Measurements from ENCODE around the gene CST11.
A peak's percentile ranks its signal among the peaks of the same experiment; 100 is the strongest.

Gene CST11

DNA sequence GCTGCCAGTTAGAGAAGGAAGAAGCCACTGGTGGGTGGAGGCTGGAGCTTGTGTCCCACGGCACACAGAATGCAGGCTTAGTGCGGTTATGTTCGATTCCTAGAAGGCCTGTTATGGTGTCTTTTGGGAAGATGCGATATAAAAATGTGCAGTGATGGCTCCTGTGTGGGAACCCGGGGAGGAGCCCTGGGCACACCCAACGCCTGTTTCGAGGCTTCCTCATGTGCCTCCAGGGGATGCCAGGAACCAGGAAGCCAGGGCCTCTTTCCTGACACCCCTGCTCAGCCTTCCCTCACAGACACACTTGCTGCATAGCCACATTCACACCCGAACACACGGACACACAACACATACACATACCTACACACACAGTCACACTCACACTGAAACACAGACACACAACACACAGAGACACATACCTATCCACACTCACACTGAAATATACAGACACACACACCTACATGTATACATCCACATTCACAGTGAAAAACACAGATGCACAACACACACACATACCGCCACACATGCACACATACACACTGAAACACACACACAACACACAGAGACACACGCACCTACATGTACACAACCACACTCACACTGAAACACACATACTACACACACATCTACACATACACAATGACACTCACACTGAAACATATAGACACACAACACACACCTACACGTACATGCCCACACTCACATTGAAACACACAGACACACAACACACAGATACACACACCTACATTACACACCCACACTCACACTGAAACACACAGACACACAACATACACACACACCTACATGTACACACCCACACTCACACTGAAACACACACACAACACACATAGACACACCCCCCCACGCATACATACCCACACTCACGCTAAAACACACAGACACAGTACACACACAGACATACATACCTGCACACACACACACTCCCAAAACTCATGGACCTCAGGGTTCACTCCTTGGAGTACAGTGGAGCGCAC, 1.2 kb upstream of the CST11 start:
- H3K4me3 ChIP-seq (ENCODE audit: low read depth, low read length), result no peak overlapping the region
- TF ChIP-seq, protein P1, sequence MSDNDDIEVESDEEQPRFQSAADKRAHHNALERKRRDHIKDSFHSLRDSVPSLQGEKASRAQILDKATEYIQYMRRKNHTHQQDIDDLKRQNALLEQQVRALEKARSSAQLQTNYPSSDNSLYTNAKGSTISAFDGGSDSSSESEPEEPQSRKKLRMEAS (IDR thresholded peaks at IDR 0.05; ENCODE audit: low read depth, low read length), result no peak
- no peak for DNase-seq (ENCODE audit: low read depth)

DNA sequence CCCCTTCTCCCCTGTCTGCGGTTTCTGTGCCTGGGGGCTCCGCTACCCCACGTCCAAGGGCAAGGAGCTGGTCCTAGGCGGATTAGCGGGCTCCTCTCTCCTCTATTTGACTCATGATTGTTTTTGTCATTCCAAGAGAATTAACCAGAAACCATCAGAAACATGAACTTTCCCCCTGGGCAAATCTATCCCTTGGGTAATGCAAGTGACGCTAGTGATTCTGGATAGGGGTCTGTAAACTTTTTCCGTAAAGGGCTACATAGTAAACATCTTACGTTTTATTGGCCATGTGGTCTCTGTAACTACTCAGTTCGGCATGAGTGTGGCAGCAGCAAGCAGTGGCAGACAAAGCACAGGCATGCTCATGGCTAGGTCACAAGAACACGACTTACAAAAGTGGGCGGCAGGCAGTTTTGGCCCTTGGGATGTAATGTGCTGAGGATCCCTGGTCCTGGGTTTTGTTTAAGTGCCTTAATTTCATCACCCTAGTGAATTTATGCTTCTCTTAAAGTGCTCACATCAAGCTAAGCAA, 654 bp downstream of the CST11 start:
- H3K4me3 ChIP-seq (ENCODE audit: low read depth, low read length), result no peak overlapping the region
- TF ChIP-seq POLR2A (IDR thresholded peaks at IDR 0.05; ENCODE audit: extremely low read depth, insufficient read length), result no peak
- TF ChIP-seq MYC (IDR thresholded peaks at IDR 0.05; ENCODE audit: low read depth, low read length), result no peak
- TF ChIP-seq, protein P1 (IDR thresholded peaks at IDR 0.05; ENCODE audit: low read depth, low read length), result no peak
- TF ChIP-seq, protein P2, sequence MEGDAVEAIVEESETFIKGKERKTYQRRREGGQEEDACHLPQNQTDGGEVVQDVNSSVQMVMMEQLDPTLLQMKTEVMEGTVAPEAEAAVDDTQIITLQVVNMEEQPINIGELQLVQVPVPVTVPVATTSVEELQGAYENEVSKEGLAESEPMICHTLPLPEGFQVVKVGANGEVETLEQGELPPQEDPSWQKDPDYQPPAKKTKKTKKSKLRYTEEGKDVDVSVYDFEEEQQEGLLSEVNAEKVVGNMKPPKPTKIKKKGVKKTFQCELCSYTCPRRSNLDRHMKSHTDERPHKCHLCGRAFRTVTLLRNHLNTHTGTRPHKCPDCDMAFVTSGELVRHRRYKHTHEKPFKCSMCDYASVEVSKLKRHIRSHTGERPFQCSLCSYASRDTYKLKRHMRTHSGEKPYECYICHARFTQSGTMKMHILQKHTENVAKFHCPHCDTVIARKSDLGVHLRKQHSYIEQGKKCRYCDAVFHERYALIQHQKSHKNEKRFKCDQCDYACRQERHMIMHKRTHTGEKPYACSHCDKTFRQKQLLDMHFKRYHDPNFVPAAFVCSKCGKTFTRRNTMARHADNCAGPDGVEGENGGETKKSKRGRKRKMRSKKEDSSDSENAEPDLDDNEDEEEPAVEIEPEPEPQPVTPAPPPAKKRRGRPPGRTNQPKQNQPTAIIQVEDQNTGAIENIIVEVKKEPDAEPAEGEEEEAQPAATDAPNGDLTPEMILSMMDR (IDR thresholded peaks at IDR 0.05; ENCODE audit: low read depth, low read length), result no peak
- DNase-seq (ENCODE audit: low read depth), result no peak

DNA sequence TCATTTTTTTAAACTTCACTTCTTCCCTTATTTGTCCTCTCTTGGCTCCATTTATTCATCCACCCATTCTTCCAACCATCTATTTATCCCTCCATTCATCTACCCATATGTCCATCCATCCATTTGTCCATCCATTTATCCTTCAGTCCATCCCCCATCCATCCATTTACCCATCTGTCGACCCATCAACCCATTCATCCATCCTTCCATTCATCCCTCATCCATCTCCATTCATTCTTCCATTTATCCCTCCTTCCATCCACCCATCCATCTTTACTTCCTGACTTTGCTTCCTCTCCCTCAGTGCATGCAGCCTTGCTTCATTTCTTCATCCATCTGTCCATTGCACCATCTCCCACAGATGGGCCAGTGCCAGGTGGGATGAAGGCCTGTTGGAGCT, 1.8 kb downstream of the CST11 start:
- no peak for DNase-seq (ENCODE audit: low read depth)
- TF ChIP-seq POLR2A (IDR thresholded peaks at IDR 0.05; ENCODE audit: extremely low read depth, insufficient read length), result no peak
- TF ChIP-seq, protein P2 (IDR thresholded peaks at IDR 0.05; ENCODE audit: low read depth, low read length), result no peak
- no peak overlapping the region for H3K4me3 ChIP-seq (ENCODE audit: low read depth, low read length)

DNA sequence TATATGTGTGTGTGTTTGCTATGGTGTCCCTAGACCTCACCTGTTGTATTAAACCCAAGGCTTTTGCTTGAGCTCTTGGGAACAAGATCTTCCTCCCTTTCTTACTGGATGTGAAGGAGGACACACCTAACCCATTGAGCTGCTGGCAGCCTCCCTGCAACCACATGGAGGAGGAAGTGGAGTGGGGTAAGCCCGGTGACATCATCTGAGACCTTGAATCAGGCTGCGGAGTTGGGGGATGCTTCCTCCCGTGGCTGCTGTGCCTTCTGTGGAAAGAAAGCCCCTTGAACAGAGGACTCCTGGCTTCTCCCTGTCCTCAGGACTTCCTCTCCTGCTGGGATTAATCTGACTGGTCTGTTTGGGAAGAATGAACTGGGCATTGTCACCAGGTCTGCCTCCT, 3.3 kb downstream of the CST11 start:
- H3K4me3 ChIP-seq (ENCODE audit: low read depth, low read length), result no peak overlapping the region
- TF ChIP-seq POLR2A (IDR thresholded peaks at IDR 0.05; ENCODE audit: extremely low read depth, insufficient read length) (no peak), MYC (IDR thresholded peaks at IDR 0.05; ENCODE audit: low read depth, low read length) (no peak)
- TF ChIP-seq, protein P1 (IDR thresholded peaks at IDR 0.05; ENCODE audit: low read depth, low read length), result no peak
- TF ChIP-seq, protein P2 (IDR thresholded peaks at IDR 0.05; ENCODE audit: low read depth, low read length), result no peak
- peak; percentile 55 for DNase-seq (ENCODE audit: low read depth)

DNA sequence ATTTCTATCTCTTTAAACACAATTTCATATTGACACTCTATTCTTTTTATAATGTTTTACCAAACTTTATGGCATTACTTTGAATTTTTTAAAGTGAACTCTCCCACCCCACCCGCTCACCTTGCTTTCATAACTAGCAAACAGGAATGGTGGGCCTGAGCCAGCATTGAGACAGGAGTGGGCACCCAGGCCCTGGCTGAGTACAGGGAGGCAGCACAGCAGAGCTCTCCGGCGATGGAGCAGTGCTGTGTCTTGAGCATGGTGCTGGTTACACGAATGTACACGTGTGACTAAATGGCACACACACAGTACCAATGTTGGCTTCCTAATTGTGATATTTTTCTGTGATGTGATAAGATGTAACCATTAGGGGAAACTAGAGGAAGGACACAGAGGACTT, 4.5 kb downstream of the CST11 start:
- DNase-seq (ENCODE audit: low read depth), result no peak
- TF ChIP-seq POLR2A (IDR thresholded peaks at IDR 0.05; ENCODE audit: extremely low read depth, insufficient read length), result no peak
- no peak for TF ChIP-seq MYC (IDR thresholded peaks at IDR 0.05; ENCODE audit: low read depth, low read length)
- TF ChIP-seq, protein P2 (IDR thresholded peaks at IDR 0.05; ENCODE audit: low read depth, low read length), result no peak
- TF ChIP-seq, protein P1 (IDR thresholded peaks at IDR 0.05; ENCODE audit: low read depth, low read length), result no peak
- no peak overlapping the region for H3K4me3 ChIP-seq (ENCODE audit: low read depth, low read length)

DNA sequence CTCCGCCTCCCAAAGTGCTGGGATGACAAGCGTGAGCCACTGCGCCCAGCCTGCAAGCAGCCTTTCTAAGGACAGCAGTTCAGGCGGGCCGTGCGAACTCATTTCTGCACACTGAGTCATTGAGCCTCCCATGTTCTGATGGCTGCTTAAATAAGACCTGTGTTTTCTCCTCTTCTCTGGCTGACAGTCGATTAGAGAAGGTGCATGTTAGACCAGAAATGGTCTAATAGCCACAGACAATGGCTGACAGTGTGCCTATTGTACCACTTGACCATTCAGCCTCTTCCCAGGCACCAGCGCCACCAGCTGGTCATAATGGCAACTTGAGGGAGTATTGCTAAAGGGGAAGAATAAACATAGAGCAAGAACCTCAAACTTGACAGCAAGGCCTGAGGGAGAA, 6.2 kb downstream of the CST11 start:
- no peak for TF ChIP-seq MYC (IDR thresholded peaks at IDR 0.05; ENCODE audit: low read depth, low read length)
- TF ChIP-seq, protein P2 (IDR thresholded peaks at IDR 0.05; ENCODE audit: low read depth, low read length), result peak; percentile 92
- peak; percentile 66 for DNase-seq (ENCODE audit: low read depth)

More for the DNA sequence above, 6.2 kb downstream of the CST11 start:
- no peak overlapping the region for H3K4me3 ChIP-seq (ENCODE audit: low read depth, low read length)
